Stimulated activated CD4-positive, alpha-beta T cell treated with anti-CD3 and anti-CD28 coated beads, Interleukin-12 subunit alpha, Interleukin-12 subunit beta, amount 100 ng/mL, for 24 hours (primary cell): ENCODE measurements around the gene KCNA10.
"Not testable (repeated sequence)": the region's sequence is repeated elsewhere in the genome, so short reads cannot be mapped to it uniquely, and the experiment has no call there.

Source experiments
- DNase-seq, 2 experiments: peaks; one replicate each; pipeline ENCODE4 v3.0.0-alpha.2; 2020; ENCODE audit warnings: low read depth in 2 of 2

KCNA10 gene

DNA sequence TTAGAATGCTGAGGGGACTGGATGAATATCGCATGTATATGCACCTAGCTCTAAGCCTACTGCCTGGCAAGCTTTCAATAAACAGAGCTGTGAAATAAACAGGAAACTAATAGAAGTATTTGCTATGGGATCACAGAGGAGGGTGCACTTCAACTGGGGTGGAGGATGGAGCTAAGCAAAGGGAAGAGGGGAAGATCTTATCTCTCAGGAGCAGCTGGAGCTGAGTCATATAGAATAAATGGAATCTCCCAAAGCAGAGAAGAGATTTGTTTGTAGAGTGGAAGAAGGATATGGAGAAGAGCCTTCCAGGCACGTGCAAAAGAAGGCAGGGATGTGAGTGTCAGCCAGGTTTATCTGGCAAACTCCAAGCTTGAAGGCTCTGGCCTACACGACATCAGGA is 17.0 kb upstream of the KCNA10 start:
- DNase-seq: no peak

DNA sequence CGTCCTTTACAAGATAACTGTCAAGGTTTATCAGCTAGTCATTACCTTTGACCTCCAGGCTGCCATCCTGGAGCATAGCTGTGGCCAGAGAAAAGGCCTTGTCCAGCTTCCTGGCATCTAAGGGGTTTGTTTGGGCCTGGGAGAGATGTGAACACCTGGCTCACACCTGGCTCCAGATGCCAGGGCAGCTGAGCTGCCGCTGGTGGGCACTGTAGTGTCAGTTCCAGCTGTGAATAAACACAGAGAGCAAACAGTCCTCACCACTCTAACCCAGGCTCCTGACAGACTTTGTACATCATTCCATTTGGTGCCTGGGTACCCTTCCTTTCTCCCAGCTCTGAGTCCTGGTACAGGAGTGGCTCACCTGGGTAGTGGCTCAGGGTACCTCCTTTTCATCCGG is 14.3 kb upstream of the KCNA10 start:
- no peak for DNase-seq

GRCh38 chr1:110529011-110529410 is 10.0 kb upstream of the KCNA10 start:
- DNase-seq: no peak

GRCh38 chr1:110526201-110526780 is 7.3 kb upstream of the KCNA10 start:
- no peak for DNase-seq

GRCh38 chr1:110525249-110525595 is 6.2 kb upstream of the KCNA10 start:
- DNase-seq: no peak

DNA sequence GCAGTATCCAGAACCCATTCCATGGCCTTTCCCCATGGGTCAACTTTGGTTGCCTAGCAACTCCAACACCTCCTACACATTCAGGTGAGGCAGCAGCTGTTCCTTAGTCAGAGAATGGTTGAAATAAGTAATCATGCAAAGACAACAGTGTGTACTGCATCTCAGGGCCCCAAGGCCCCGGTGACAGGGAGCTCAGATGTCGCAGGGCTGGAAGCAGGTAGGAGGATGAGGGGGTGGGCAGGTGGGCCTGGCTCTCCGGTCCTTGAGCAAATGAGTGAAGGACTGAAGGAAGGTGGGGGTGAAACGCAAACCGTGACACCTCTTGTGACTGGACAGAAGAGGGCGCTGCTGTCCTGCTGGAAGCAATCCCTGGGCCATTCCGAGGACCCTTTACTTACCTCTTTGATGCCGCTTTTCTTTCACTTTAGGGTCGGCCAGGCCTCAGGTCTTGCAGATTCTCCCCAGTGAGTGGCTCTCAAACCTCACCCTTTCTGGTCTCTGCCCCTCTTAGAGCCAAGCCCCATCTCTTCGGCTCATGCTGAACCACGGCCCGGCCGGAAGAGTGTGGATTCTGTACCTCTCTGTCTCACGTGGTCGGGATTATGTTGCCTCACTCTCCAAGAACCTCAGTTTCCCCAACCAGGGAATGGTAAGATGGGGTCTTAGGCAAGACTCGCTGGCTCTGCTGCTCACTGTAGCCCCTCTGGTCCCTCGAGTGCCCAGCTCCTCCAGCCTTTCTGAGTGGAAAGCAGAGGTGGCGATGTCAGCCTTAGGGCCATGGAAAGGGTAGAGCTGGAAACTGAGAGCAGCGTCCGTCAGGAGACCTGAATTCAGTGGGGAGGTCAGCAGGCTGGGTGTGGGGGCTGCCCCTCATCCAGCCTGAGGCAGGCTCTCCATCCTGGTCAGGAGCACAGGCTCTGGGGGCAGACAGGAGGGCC is 5.6 kb upstream of the KCNA10 start:
- peak; percentile 17 to 46 for DNase-seq

DNA sequence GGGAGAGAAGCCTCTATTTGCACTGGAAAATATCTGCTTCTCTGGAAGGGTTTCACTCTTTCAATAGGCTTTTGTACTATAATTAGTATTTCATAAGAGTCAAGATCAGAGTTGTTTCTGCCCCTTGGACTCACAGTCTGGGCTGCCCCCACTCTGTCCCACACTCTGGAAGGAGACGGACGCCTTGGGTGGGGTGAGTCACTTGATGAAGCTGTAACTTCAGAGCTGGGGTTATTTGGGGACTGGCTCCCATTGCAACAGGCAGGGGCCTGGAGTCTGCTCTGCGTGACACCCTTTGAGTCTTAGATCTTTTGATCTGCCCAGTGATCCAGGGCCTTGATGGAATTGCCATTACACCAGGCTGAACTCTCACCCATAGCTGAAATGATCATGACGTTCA is 4.0 kb upstream of the KCNA10 start:
- DNase-seq: no peak

GRCh38 chr1:110522560-110522959 is 3.6 kb upstream of the KCNA10 start:
- DNase-seq: no peak

DNA sequence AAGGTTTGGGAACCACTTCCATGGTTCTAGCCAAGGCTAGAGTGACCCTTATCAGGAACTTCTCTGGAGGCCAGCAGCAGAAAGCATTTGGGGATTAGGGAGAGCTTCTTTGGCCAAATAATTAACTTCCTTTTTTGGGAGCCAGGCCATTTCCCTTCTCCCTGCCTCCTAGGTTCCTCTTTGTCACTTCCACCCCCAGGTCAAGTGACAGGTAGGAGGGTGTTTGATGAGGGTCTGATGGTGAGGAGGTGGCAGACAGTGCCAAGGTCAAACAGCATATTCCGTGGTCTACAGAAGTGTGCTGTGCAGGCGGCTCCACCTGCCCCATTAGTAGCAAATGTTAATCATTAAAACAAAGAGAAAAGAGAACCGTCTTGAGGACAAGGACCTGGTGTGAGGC is 1.9 kb upstream of the KCNA10 start:
- DNase-seq: no peak

- DNase-seq: no peak
These were observed 3.1 kb downstream of the KCNA10 start for GRCh38 chr1:110515891-110516290.

- DNase-seq: no peak
These were observed 3.9 kb downstream of the KCNA10 start for GRCh38 chr1:110515041-110515440.

- DNase-seq: no peak
These were observed 5.5 kb downstream of the KCNA10 start for GRCh38 chr1:110513511-110513910.

DNA sequence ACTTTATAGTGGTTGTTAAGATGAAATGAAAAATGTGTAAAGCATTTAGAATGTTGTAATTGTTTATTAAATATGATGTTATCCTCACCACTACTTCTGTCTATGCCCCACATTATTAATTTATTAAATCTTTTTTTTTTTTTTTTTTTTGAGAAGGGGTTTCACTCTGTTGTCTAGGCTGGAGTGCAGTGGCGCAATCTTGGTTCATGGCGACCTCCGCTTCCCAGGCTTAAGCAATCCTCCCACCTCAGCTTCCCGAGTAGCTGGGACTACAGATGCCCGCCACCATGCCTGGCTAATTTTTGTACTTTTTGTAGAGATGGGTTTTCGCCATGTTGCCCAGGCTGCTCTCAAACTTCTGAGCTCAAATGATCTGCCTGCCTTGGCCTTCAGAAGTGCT is 7.5 kb downstream of the KCNA10 start:
- DNase-seq: no peak

GRCh38 chr1:110510921-110511320 is 8.1 kb downstream of the KCNA10 start:
- not testable (repeated sequence) for DNase-seq

DNA sequence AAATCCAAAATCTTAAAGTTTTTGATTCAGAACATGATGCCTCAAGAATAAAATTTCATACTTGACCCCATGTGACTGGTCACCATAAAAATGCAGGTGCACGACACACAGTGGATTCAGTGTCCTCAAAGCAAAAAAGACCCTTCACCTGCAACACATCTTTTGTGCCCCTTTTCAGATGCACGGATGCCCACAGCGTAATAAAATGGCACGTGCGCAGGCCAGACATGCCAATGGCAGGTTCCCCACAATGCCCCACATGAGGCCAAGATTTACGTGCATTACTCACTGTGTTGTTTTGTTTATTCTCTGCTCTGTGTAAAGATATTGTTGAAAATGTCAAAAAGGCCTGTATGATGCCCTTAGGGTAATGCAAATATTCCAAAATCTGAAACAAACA is 9.3 kb downstream of the KCNA10 start:
- DNase-seq: no peak

- no peak for DNase-seq
These were observed 10.7 kb downstream of the KCNA10 start for GRCh38 chr1:110508028-110508940.

GRCh38 chr1:110506541-110506940 is 12.4 kb downstream of the KCNA10 start:
- DNase-seq: no peak

DNA sequence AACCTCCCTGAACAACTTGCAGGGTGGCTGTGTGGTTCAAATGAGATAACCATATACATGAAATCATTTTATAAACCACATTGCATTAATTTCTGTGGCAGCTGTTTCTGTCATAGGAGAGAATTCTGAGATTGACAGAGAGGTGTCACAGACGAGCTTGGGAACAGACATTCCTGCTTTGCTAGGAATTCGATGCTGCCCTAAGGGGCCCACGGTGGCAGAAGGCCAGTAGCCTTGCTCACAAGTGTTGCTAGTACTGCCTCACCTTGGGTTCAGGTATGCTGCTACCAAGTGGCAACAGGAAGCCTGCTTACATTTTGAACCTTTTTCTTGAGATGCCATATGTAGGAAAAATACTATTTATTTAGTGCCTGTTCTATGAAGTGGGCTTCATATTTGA is 13.4 kb downstream of the KCNA10 start:
- no peak for DNase-seq

DNA sequence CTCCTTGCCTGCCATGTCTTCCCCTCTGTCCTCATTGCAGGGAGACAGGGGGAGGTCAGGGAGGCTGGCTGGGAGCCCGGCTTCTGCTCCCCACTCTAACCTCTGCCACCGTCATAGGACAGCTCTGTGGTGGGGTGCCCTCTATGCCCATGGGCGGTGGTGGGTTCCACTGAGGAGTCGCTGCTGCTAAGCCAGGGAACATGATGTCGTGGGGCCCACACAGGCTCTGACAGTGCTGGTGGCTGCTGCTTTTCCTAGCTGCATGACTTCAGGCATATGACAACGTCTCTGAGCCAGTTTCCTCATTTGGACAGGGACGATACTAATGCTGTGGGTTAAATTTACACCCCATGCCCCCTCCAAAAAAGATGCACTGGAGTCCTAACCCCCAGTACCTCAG is 14.7 kb downstream of the KCNA10 start:
- DNase-seq: no peak

DNA sequence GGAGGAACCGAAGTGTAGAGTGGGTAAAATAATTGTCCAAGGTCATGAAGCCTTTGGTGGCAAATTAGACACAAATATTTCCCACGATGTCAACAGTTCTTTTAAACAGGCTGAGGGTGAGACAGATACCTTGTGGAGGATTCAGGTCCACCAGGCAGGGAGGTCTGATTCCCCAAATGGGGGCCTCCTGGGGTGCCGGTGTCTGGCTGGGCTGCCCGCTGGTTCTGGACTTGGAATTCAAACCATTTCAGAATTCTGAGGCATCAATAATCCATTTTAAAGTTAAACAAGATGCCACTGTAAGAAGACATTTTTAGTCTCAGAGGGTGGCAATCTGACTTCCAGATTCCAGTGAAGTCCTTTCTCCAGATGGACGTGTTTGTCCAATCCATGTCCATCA is 15.5 kb downstream of the KCNA10 start:
- no peak for DNase-seq

- DNase-seq: no peak
These were observed 16.4 kb downstream of the KCNA10 start for GRCh38 chr1:110502402-110503151.
